HepG2 (cell line): ENCODE results near the gene MYO9A.

Experiments
- JUN ChIP-seq: sonication (generic); formaldehyde crosslinking; IDR thresholded peaks from 2 replicates; pipeline ENCODE4 v1.4.0; 2020; ENCODE audit warnings: mild to moderate bottlenecking, missing genetic modification reagents
- U2AF2 ChIP-seq: fragments of 200-400 bp; formaldehyde crosslinking; IDR thresholded peaks from 2 replicates; pipeline ENCODE4 v1.6.1; 2017; ENCODE audit warnings: low read depth, mild to moderate bottlenecking, low read length
- ZBTB40 ChIP-seq, 2 experiments: fragments of 450-650 bp in 1 of 2; sonication (generic) in 1 of 2; formaldehyde crosslinking in 1 of 2; IDR thresholded peaks; 2 replicates each; pipeline versions ENCODE4 v1.6.1 to v1.8.0; 2016 to 2022; ENCODE audit warnings: antibody characterized with exemption in 1 of 2, mild to moderate bottlenecking in 1 of 2, missing genetic modification reagents in 1 of 2

GRCh38 chr15:71807691-71808091 is 310.3 kb downstream of the MYO9A start:
- no peak for TF ChIP-seq U2AF2
- TF ChIP-seq ZBTB40 (IDR thresholded peaks at IDR 0.05), result no peak
- no peak for TF ChIP-seq ZBTB40 (CRISPR knock-in tag; IDR thresholded peaks at IDR 0.05)
- TF ChIP-seq JUN (CRISPR knock-in tag), result no peak
